AG09309 (cell line): ENCODE measurements around the gene MCTP1.

ENCODE experiments used
- DNase-seq: peaks from one replicate; pipeline ENCODE4 v3.0.0-alpha.2; 2010; ENCODE audit warnings: low read depth
- H3K4me3 ChIP-seq: 2 replicates; pipeline ENCODE4 v1.5.1; 2011; ENCODE audit warnings: mild to moderate bottlenecking, low read depth, low read length, moderate library complexity; ENCODE audit not compliant: control insufficient read depth
- TF ChIP-seq, protein P1 (sequence below): IDR thresholded peaks from 2 replicates; pipeline ENCODE4 v1.5.1; 2011; ENCODE audit warnings: mild to moderate bottlenecking, low read depth, low read length, inconsistent platforms; ENCODE audit not compliant: insufficient read depth, control insufficient read depth; ENCODE audit errors: missing control alignments

Gene MCTP1

DNA sequence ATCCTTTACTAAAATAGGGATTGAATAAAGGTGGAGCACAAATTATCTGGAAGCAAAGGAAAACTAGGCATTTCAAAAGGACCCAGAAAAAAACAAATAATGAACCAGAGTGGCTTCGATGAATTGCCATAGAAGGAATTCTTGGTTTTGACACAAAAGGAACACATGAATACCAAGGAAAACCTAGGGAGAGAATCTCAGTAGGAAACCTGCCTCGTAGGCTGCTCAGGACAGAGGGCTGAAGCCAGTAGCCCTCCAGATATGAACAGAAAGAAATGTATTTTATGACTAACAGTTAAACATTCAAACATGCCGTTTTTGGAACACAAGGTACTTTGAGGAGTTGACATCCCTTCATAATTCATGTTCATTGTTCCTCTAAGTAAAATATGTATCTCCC is 420.9 kb downstream of the MCTP1 start:
- TF ChIP-seq, protein P1, sequence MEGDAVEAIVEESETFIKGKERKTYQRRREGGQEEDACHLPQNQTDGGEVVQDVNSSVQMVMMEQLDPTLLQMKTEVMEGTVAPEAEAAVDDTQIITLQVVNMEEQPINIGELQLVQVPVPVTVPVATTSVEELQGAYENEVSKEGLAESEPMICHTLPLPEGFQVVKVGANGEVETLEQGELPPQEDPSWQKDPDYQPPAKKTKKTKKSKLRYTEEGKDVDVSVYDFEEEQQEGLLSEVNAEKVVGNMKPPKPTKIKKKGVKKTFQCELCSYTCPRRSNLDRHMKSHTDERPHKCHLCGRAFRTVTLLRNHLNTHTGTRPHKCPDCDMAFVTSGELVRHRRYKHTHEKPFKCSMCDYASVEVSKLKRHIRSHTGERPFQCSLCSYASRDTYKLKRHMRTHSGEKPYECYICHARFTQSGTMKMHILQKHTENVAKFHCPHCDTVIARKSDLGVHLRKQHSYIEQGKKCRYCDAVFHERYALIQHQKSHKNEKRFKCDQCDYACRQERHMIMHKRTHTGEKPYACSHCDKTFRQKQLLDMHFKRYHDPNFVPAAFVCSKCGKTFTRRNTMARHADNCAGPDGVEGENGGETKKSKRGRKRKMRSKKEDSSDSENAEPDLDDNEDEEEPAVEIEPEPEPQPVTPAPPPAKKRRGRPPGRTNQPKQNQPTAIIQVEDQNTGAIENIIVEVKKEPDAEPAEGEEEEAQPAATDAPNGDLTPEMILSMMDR, result no peak
- DNase-seq, result no peak
- no peak overlapping the region for H3K4me3 ChIP-seq

DNA sequence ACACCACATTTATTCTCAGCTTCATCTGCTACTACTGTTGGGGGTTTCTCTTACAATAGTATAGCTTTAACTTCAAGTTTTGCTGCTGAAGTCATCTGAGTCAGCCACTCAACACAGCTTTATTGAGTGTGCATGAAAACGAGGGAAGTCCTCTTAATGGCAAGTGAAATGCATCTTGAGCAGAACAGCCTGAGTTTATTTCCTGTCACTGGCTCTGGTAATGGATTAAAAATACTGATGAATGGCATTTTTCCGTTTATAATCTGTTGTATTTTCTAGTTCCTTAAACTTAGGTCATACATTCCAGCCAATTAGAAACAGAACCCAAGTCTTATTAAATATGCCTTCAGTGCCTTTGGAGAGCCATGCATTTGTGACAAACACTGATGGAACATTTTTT is 427.8 kb downstream of the MCTP1 start:
- no peak overlapping the region for H3K4me3 ChIP-seq
- no peak for DNase-seq
- TF ChIP-seq, protein P1, result no peak

DNA sequence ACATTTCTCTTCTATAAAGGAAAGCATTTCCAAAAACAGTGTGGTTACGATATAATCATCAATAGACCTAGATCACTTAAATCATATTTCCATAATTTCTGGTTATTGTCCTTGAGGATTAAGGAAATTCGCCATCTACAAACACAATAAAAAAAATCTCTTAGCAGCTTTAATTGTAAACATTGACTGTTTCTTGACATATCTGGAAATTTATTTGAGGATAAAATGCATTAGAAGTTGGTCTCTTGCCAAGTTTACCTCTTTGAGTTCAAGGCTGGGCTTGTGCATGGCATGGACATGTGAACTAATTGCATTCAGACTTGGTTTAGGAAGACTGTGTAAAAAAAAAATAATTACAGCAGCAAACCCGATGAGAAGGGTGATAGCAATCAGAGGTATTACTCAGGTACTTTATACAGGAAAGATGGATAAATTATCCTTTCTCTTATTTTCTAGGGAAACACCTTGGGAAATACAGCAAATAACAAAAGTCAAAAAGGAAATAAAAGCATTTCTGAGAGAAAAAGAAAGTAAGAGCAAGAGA is 428.6 kb downstream of the MCTP1 start:
- no peak for DNase-seq
- TF ChIP-seq, protein P1, result no peak
- no peak overlapping the region for H3K4me3 ChIP-seq

DNA sequence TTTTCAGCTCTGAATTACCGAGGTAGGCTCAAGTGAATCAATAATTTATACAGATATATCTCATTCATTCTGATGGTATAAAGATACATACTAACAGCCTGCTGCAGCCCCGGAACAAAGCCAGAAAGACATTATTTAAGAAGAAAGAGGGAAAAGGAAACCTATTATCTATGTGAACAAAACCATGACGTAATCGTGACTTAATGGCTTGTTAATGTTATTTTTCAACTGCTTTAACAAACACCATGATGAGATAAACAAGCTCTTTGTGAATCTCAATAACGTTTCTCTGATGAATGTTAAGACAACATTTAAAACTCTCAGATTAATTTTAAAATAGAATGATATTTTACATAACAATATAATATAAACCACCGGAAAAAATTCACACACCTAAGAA is 429.4 kb downstream of the MCTP1 start:
- H3K4me3 ChIP-seq, result no peak overlapping the region
- DNase-seq, result no peak
- TF ChIP-seq, protein P1, result no peak

DNA sequence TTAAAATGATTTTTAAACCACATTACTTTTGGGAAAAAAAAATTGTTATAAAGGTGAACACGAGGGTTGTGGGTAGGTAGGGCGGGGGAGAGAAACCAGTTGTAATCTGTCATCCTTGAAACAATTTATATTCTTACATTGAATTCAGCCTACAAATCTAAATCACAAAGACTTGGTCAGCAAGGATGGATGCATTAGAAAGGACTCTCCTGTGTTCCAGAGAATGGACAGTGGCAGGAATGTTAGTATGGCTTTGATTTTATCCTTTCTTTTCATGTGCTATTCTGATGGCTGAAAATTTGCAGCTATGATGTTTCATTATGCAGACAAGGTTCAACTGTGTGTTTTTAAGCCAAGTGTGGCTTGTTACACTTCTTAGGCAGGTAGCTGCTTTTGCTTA is 431.8 kb downstream of the MCTP1 start:
- DNase-seq, result no peak
- TF ChIP-seq, protein P1, result no peak
- H3K4me3 ChIP-seq, result no peak overlapping the region

DNA sequence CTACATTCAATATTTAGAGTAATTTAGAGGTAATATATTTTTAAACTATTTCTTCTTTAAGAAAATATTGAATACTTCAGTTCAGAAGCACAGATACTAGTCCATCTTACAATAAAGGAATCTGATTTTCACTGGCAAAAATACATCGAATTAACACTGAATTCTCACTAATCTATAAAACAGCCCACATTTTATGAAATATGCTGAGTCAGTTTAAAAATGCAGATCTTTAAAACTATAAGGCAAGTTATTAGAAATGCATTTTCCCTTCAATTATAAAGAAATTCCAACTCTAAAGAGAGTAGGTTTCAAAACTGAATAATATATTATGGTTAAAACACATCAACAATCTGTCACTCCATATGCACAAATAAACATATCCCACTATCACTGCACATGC is 433.9 kb downstream of the MCTP1 start:
- DNase-seq, result no peak
- no peak overlapping the region for H3K4me3 ChIP-seq
- TF ChIP-seq, protein P1, result no peak

DNA sequence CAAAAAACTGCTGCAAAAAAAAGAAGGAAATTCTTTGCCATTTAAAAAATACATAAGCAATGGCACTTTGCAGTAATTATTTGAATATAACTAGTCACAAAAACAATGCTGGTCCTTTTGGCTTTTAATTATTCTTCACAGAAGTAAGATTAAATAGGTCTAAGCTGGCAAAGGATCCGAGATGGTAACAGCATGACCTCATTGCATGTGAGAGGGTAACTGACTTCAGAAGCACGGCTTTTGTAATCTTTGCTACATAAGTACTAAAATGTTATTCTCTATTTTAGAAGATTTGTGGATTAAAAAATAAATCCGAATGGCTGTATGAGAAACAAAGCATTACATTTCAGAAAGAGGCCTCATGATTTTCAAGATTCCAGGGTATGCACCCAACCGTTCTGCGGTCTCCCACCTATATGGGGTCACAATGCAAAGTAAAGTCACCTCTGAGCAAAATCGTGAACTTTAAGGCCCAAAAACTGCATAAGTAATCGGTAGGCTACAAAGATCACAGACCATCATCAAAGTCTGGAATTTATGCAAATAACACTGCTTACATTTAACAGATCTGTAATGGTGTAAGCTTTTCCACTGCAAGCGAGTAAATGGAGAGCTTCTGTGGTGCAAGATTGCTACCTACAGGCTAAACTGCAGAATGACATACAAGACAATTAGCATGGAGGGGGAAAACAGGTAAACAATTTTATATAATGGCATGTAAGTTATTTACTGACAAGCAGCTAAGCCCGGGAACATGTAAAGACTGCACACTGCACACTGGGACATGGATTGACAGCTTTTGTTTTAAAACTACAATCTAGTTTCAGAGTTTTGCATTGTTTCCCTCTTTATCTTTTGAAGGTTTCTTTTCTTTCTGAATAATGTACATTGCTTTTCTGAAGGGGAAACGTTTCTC is 434.8 kb downstream of the MCTP1 start:
- TF ChIP-seq, protein P1, result peak; percentile 78
- H3K4me3 ChIP-seq, result no peak overlapping the region
- DNase-seq, result peak; percentile 48
